AML-193 (cell line): Measurements from ENCODE around the gene CD19.
A peak's percentile ranks its signal among the peaks of the same experiment; 100 is the strongest.
"Not testable (repeated sequence)": the region's sequence is repeated elsewhere in the genome, so short reads cannot be mapped to it uniquely, and the experiment has no call there.

ENCODE experiments used
- DNase-seq, 2 experiments: peaks; one replicate each; lab custom pipeline; 2025; lab: John Stamatoyannopoulos, UW

CD19 gene

GRCh38 chr16:28936784-28937155 is 5.0 kb downstream of the CD19 start:
- no peak for DNase-seq

DNA sequence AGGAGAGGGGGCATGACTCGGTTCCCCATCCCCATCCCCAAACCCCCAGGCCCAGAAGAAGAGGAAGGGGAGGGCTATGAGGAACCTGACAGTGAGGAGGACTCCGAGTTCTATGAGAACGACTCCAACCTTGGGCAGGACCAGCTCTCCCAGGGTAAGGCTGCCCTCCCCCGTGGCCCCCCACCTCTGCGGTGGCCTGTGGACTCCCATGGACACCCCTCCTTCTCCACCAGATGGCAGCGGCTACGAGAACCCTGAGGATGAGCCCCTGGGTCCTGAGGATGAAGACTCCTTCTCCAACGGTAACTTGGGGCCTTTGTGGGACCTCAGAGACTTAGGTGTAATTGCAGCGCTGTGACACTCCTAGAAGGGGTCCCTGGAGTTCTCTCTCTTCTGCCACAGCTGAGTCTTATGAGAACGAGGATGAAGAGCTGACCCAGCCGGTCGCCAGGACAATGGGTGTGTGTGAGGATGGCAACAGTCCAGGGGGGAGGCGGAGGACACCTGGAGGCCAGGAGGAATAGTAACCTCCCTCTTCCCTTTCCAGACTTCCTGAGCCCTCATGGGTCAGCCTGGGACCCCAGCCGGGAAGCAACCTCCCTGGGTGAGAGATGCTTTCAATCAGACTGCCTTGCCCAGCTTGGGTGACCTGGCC is 5.6 kb downstream of the CD19 start:
- DNase-seq = no peak

DNA sequence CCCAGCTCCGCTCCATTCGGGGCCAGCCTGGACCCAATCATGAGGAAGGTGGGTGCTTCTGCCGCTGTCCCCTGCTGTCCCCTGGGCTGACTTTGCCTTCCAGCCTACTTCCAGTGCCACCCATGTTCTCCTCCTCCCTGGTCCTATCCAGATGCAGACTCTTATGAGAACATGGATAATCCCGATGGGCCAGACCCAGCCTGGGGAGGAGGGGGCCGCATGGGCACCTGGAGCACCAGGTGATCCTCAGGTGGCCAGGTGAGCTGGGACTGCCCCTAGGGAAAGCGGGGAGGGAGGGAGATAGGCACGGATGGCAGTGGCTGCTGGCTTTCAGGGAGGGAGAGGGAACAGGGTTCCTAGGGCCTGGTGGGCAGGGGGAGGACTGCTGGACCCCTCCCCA is 7.0 kb downstream of the CD19 start:
- DNase-seq = no peak

DNA sequence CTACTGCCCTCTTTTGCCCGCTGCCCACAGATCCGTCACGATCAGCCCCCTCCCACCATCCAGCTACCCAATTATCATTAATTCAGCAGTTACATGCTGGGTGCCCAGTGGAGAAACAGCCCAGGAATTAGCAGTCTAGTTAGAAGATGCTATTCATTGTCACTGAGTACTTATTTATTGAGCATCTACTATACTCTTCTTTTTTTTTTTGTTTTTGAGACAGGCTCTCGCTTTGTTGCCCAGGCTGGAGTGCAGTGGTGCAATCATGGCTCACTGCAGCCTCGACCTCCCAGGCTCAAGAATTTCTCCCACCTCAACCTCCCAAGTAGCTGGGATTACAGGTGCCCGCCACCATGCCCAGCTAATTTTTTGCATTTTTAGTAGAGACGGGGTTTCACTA is 8.1 kb downstream of the CD19 start:
- not testable (repeated sequence) for DNase-seq

DNA sequence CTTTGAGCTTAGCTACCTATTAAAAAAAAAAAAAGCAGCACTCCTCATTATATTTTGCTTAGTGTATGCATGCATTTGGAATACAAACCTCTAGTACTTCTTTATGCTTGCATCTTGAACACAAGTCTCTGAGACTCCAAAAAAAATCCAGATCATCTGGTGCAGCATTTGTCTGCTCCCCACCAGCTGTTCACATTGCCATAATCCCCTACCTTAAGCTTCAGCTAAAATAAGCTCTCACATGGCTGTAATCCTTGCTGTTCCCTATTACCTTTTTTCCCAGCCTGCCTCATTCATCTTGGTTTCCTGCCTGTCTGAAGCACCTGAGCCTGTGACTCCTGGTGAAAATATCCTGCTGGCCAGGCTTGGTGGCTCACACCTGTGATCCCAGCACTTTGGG is 11.5 kb downstream of the CD19 start:
- DNase-seq = no peak

DNA sequence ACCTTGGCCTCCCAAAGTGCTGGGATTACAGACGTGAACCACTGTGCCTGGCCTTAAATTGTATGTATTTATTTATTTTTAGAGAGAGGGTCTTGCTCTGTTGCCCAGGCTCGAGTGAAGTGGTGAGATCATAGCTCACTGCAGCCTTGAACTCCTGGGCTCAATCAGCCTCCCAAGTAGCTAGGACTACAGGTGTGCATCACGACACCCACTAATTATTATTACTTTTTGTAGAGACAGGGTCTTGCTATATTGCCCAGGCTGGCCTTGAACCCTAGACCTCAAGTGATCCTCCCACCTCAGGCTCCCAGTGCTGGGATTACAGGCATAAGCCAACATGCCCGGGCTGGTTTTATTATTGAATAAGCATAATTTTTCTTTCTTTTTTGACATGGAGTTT is 14.9 kb downstream of the CD19 start:
- no peak for DNase-seq

DNA sequence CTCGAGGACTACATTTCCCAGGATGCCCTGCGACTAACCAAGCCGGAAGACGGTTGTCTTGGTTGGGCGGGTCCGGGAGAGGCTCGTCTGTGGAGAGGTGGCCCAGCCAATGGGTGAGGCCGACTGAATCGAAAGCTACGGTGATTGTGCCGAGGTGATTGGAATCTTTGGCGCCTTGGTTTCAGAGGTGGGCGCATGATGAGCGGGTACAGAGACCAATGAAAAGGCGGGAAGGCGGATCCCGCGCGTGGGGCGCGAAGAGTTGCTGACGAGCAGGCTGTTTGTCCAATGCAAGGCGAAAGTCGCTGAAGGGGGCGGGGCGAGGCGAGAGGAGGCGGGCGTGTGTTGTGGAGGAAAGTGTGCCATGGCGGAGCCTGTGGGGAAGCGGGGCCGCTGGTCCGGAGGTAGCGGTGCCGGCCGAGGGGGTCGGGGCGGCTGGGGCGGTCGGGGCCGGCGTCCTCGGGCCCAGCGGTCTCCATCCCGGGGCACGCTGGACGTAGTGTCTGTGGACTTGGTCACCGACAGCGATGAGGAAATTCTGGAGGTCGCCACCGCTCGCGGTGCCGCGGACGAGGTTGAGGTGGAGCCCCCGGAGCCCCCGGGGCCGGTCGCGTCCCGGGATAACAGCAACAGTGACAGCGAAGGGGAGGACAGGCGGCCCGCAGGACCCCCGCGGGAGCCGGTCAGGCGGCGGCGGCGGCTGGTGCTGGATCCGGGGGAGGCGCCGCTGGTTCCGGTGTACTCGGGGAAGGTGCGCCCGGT is 19.1 kb downstream of the CD19 start, which contains the start of gene NFATC2IP:
Gene NFATC2IP, plus strand, starts transcription at position 290 of the 762 bp plus-strand sequence. Its CDS starts 75 bp downstream, at position 365.
- DNase-seq = peak; percentile 99

DNA sequence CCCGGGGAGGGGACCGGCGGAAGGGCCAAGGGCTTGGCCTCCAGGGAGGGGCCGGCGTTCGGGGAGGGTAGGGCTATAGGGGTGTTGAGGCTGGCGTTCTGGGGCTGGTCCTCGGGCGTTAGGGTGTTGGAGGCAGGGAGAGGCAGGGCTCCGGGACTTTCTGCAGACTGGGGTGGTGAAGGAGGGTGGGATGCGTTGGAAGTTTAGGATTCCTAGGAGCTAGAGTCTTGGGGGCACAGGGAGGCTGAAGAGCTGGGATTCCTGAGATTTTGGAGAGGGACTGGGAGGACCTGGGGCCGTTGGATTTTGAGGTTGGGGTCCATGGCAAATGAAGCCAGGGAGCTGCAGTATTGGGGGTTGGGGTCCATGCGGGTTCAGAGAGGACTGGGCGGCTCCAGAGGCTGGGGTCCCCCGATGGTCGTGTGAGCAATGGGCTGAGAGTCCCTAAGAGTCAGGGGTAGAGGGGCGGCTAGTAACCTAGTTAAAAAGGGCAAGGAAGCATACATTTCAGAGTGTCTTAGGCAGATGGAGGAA is 19.7 kb downstream of the CD19 start:
- DNase-seq = no peak

GRCh38 chr16:28958216-28958615 is 26.4 kb downstream of the CD19 start:
- DNase-seq = no peak

GRCh38 chr16:28958836-28959235 is 27.1 kb downstream of the CD19 start:
- DNase-seq = no peak

- DNase-seq = no peak
These were observed 32.3 kb downstream of the CD19 start for GRCh38 chr16:28964072-28964471.

GRCh38 chr16:28964496-28964895 is 32.7 kb downstream of the CD19 start:
- no peak for DNase-seq

DNA sequence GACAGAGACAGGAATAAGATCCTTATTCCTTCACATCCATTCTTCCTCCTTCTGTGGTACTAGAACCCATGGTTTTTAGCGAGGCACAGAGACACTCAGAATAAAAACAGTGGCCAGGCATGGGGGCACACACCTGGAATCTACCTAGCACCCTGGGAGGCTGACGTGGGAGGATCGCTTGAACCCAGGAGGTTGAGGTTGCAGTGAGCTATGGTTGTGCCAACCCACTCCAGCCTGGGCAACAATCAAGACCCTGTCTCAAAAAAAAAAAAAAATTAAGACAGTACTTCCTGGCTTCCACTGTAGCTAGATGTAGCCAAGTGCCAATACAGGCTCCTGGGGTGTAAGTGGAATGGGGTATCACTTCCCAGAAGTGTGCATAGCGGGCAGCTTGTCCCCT is 35.4 kb downstream of the CD19 start:
- no peak for DNase-seq

DNA sequence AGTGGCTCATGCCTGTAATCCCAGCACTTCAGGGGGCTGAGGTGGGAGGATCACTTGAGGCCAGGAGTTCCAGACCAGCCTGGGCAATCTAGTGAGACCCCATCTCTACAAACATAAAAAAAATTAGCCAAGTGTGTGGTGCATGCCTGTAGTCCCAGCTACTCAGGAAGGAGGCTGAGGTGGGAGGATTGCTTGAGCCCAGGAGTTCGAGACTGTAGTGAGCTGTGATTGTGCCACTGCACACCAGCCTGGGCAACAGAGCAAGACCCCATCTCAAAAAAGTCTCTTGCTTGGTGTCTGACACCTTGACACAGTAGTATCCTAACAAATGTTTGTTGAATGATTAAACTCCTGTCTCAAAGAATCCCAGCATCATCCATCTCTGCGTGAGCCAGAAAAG is 37.9 kb downstream of the CD19 start:
- DNase-seq = not testable (repeated sequence)

DNA sequence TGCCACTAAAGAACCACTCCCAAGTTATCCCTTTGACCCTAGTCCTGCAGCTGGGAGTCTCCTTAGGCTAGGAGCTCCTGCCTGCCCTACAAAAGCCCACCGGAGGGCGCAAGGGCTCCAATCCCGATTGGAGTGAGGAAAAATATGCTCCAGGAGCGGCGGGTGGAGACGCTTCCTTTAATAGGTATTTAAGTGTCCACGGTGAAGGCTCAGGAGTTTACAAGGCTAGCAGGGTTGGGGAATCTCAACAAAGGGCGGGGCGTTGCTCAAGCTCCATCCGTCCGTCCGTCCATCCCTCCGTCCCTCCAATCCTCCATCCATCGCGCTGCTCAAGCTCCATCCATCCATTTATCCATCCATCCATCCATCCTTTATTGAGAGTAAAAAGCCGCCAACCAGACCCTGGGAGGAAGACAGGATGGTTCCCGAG is 42.3 kb downstream of the CD19 start:
- DNase-seq = peak in 1 of 2 experiments; percentile 10

- DNase-seq = peak; percentile 85 to 94
These were observed 42.8 kb downstream of the CD19 start, which contains the start of gene SPNS1 for GRCh38 chr16:28974437-28975157. TSS of gene SPNS1 (plus strand) at chr16:28974778. CDS start at chr16:28975152, 374 bp downstream.

DNA sequence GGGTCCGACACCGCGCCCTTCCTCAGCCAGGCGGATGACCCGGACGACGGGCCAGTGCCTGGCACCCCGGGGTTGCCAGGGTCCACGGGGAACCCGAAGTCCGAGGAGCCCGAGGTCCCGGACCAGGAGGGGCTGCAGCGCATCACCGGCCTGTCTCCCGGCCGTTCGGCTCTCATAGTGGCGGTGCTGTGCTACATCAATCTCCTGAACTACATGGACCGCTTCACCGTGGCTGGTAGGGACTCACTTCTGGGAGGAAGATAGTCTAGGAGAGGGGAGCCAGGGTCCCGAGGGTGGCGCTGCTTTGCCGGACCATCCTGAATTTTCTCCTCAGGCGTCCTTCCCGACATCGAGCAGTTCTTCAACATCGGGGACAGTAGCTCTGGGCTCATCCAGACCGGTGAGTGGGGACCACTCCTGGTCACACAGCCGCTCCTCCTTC is 43.4 kb downstream of the CD19 start:
- DNase-seq = no peak

DNA sequence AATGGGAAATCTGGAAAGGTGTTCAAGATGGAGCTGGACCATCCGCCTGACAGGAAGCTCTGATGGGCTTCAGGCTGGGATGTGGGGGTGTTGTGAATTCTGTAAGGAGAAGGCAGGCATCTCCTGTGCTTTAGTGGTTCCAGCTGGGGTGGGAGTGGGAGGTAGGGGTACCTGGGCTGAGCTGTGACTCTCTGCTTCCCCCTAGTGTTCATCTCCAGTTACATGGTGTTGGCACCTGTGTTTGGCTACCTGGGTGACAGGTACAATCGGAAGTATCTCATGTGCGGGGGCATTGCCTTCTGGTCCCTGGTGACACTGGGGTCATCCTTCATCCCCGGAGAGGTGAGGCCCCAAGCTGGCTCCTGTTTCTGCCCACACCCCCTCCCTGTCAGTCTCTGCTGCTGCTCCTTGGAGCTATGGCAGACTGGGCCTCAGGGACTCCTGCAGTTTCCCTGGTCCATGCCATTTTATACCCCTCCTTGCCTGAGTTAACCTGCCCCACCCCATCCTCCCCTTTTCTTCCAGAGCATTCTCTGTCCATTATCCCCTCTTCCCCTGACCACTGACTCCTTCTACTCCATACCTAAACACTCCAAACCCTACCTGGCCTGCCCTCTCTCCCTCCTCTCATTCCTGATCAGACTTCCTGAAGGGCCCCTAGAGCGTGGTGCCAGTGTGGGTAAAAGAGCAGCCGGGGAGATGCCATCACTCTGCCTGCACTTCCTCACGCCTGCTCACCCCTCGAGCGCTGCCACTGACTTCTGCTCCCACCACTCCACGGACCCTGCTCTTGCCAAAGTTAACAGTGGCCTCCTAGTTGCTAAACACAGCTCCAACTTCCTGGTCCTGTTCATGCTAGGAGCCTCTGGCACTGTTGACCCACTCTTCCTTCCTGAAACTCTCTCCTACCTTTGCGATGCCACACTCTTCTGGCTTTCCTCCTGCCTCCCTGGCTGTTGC is 46.2 kb downstream of the CD19 start:
- no peak for DNase-seq

DNA sequence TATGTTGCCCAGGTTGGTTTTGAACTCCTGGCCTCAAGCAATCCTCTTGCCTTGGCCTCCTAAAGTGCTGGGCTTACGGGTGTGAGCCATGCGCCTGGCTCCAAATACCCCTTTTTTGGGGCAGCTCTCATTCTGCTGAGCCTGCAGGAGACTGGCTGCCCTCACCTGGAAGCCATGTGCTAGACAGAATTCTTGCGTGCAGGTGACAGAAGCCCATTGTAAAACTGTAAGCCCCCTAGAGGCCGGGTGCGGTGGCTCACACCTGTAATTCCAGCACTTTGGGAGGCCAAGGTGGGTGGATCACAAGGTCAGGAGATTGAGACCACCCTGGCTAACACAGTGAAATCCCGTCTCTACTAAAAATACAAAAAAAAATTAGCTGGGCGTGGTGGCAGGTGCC is 48.6 kb downstream of the CD19 start:
- DNase-seq = not testable (repeated sequence)

DNA sequence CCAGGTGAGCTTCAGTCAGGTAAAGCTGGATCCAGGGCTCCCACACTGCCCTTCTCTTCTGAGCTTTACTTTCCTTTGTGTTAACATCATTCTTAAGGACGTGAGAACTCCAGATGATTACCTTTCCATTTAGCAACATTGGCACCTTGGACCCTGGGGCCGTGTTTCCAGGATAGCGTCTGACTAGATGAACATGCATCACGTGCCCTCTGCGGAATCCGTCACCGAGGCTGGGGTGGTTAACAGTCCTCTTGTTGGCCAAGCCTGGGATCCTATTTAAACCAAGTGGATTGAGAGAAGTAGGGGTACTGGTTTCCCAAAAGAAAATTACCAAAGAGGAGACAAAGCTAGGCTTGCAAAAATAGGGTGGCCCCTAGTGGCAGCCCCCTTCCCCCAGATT is 49.2 kb downstream of the CD19 start:
- DNase-seq = no peak

- no peak for DNase-seq
These were observed 49.7 kb downstream of the CD19 start for GRCh38 chr16:28981517-28981916.
